Uterus (tissue), 2 donors: ENCODE measurements around the gene ITGA11.

ENCODE experiments used
- CTCF ChIP-seq, 4 experiments: fragments of 200-600 bp in 2 of 4; fragments of 450-650 bp in 2 of 4; sonication (generic) in 2 of 4; IDR thresholded peaks; one replicate each; pipeline ENCODE4 v1.5.1; 2016 to 2019; ENCODE audit warnings: antibody characterized with exemption in 4 of 4, mild to moderate bottlenecking in 2 of 4, moderate library complexity in 1 of 4
- POLR2A ChIP-seq, 2 donors: fragments of 450-650 bp; IDR thresholded peaks; one replicate each; pipeline ENCODE4 v1.6.1; 2016; ENCODE audit warnings: antibody characterized with exemption in 2 of 2, mild to moderate bottlenecking in 1 of 2, moderate library complexity in 1 of 2

GRCh38 chr15:68428431-68428940, 3.5 kb downstream of the ITGA11 start:
- TF ChIP-seq CTCF (IDR thresholded peaks at IDR 0.05) (no peak), POLR2A (IDR thresholded peaks at IDR 0.05) (no peak)
